Measurements from ENCODE around the gene SFI1. TPM values are rescaled to one million over a fixed set of nuclear protein-coding genes. Genes with fewer than 3 reads are reported as not detected.

SFI1 gene
- total and polyA plus RNA-seq, 2 experiments from 2014 or later: 16.1 to 23.3 TPM

- Histone ChIP-seq H3K36me3 (replicated peaks; ENCODE audit: insufficient read depth, low read depth) (no peaks in the 10 kb centered on the region), H2AFZ (no peak overlapping the region), H3K79me2 (peaks cover 94% of the 10 kb centered on the region), H3K27me3 (no peaks in the 10 kb centered on the region), H3K9me2 (replicated peaks; ENCODE audit: insufficient read depth) (no peaks in the 10 kb centered on the region), H3K4me1 (ENCODE audit: insufficient read depth) (peaks cover 22% of the 10 kb centered on the region), H3K9me3 (ENCODE audit: low read depth) (no peaks in the 10 kb centered on the region), H3K27ac (no peak overlapping the region), H3K4me3 (no peak overlapping the region), H3K4me2 (no peak overlapping the region), H4K20me1 (ENCODE audit: insufficient read depth, poor library complexity, severe bottlenecking) (peaks cover 9% of the 10 kb centered on the region)
- TF ChIP-seq EZH2phosphoT487 (IDR thresholded peaks at IDR 0.05; ENCODE audit: low read depth, severe bottlenecking, unreplicated experiment) (no peak), EZH2 (IDR thresholded peaks at IDR 0.05; ENCODE audit: borderline replicate concordance) (no peak), CTCF (IDR thresholded peaks at IDR 0.05; ENCODE audit: poor library complexity) (no peak)
- WGBS (ENCODE audit: low lambda C conversion rate, missing lambda C conversion rate): 91% methylated on average over 9 of the region's 9 CpGs
- DNase-seq (ENCODE audit: low spot score): no peak
Observed at GRCh38 chr22:31652088-31652487, 155.8 kb downstream of the SFI1 start.

- DNase-seq (ENCODE audit: low spot score): peak; percentile 23
- no peaks in the 10 kb centered on the region for H3K9me2 ChIP-seq (replicated peaks; ENCODE audit: insufficient read depth)
- WGBS (ENCODE audit: low lambda C conversion rate, missing lambda C conversion rate): 78% methylated on average over 9 of the region's 9 CpGs
Observed at GRCh38 chr22:31652911-31653684, 156.8 kb downstream of the SFI1 start.

GRCh38 chr22:31653944-31654343 lies 157.6 kb downstream of the SFI1 start:
- 90% methylated on average over 2 of the region's 2 CpGs for WGBS (ENCODE audit: low lambda C conversion rate, missing lambda C conversion rate)
- Histone ChIP-seq H3K27ac (peak overlapping the region; percentile 71), H3K9me3 (ENCODE audit: low read depth) (no peaks in the 10 kb centered on the region), H4K20me1 (ENCODE audit: insufficient read depth, poor library complexity, severe bottlenecking) (peaks cover 12% of the 10 kb centered on the region), H3K36me3 (replicated peaks; ENCODE audit: insufficient read depth, low read depth) (no peaks in the 10 kb centered on the region), H3K79me2 (peaks cover 100% of the 10 kb centered on the region), H3K27me3 (no peaks in the 10 kb centered on the region), H3K9me2 (replicated peaks; ENCODE audit: insufficient read depth) (no peaks in the 10 kb centered on the region), H2AFZ (no peak overlapping the region), H3K4me1 (ENCODE audit: insufficient read depth) (peaks cover 16% of the 10 kb centered on the region), H3K4me2 (no peak overlapping the region), H3K4me3 (no peak overlapping the region)
- no peak for DNase-seq (ENCODE audit: low spot score)
- TF ChIP-seq EZH2phosphoT487 (IDR thresholded peaks at IDR 0.05; ENCODE audit: low read depth, severe bottlenecking, unreplicated experiment) (no peak), EZH2 (IDR thresholded peaks at IDR 0.05; ENCODE audit: borderline replicate concordance) (no peak), CTCF (IDR thresholded peaks at IDR 0.05; ENCODE audit: poor library complexity) (no peak)

More at GRCh38 chr22:31652911-31653684, 156.8 kb downstream of the SFI1 start:
- no peak overlapping the region for H3K4me3 ChIP-seq
- peaks cover 16% of the 10 kb centered on the region for H3K4me1 ChIP-seq (ENCODE audit: insufficient read depth)
- no peaks in the 10 kb centered on the region for H3K36me3 ChIP-seq (replicated peaks; ENCODE audit: insufficient read depth, low read depth)
- no peaks in the 10 kb centered on the region for H3K27me3 ChIP-seq
- peak overlapping the region; percentile 57 for H3K4me2 ChIP-seq
- H4K20me1 ChIP-seq (ENCODE audit: insufficient read depth, poor library complexity, severe bottlenecking): peaks cover 12% of the 10 kb centered on the region
- no peak overlapping the region for H2AFZ ChIP-seq
- H3K9me3 ChIP-seq (ENCODE audit: low read depth): no peaks in the 10 kb centered on the region
- no peak for TF ChIP-seq EZH2 (IDR thresholded peaks at IDR 0.05; ENCODE audit: borderline replicate concordance)
- no peak for TF ChIP-seq CTCF (IDR thresholded peaks at IDR 0.05; ENCODE audit: poor library complexity)
- TF ChIP-seq EZH2phosphoT487 (IDR thresholded peaks at IDR 0.05; ENCODE audit: low read depth, severe bottlenecking, unreplicated experiment): no peak
- peak overlapping the region; percentile 71 for H3K27ac ChIP-seq
- peaks cover 98% of the 10 kb centered on the region for H3K79me2 ChIP-seq

Data from hepatocyte (in vitro differentiated cells).